DND-41 (cell line): ENCODE results near the gene DSC1.

ENCODE experiments used
- ATAC-seq: fragments of 200-7000 bp; cut with Tn5 transposase; 3 replicates; pipeline ENCODE4 v1.9.1; 2021; ENCODE audit warnings: low read depth; ENCODE audit not compliant: insufficient read depth
- DNase-seq: peaks from one replicate; pipeline ENCODE4 v3.0.0-alpha.2; 2020
- H2AFZ ChIP-seq: 2 replicates; pipeline ENCODE4 v1.6.0; 2012; ENCODE audit warnings: low read depth, low read length
- H3K27ac ChIP-seq: 2 replicates; pipeline ENCODE4 v1.5.1; 2012; ENCODE audit warnings: low read length, inconsistent platforms
- H3K27me3 ChIP-seq: fragments of 200-600 bp; sonication (generic); 2 replicates; pipeline ENCODE4 v1.6.0; 2012; ENCODE audit warnings: low read length, mild to moderate bottlenecking, inconsistent platforms; ENCODE audit not compliant: insufficient read depth, poor library complexity
- H3K36me3 ChIP-seq: 2 replicates; pipeline ENCODE4 v1.5.1; 2012; ENCODE audit warnings: low read length, inconsistent platforms; ENCODE audit not compliant: insufficient read depth
- H3K4me1 ChIP-seq: 2 replicates; pipeline ENCODE4 v1.5.1; 2012; ENCODE audit warnings: mild to moderate bottlenecking, low read length; ENCODE audit not compliant: insufficient read depth
- H3K4me2 ChIP-seq: 2 replicates; pipeline ENCODE4 v1.6.0; 2012; ENCODE audit warnings: mild to moderate bottlenecking, moderate library complexity, low read length, inconsistent platforms; ENCODE audit not compliant: insufficient read depth
- H3K4me3 ChIP-seq, 2 experiments: fragments of 200-600 bp in 1 of 2; shearing (Covaris generic) in 1 of 2; 2 replicates each; pipeline ENCODE4 v1.5.1; 2012 to 2016; ENCODE audit warnings: inconsistent platforms in 2 of 2, low read length in 2 of 2, mild to moderate bottlenecking in 2 of 2, low read depth in 1 of 2, moderate library complexity in 1 of 2
- H3K79me2 ChIP-seq: 2 replicates; pipeline ENCODE4 v1.6.0; 2012; ENCODE audit warnings: low read length, inconsistent platforms; ENCODE audit not compliant: insufficient read depth
- H3K9ac ChIP-seq: 2 replicates; pipeline ENCODE4 v1.6.0; 2012; ENCODE audit warnings: low read depth, mild to moderate bottlenecking, inconsistent platforms, low read length, moderate library complexity
- H3K9me3 ChIP-seq: 2 replicates; pipeline ENCODE4 v1.5.1; 2012; ENCODE audit warnings: low read length, moderate library complexity, mild to moderate bottlenecking, inconsistent platforms; ENCODE audit not compliant: insufficient read depth, severe bottlenecking
- H4K20me1 ChIP-seq: 2 replicates; pipeline ENCODE4 v1.6.0; 2012; ENCODE audit warnings: low read length; ENCODE audit not compliant: insufficient read depth
- EZH2 ChIP-seq: IDR thresholded peaks from 3 replicates; pipeline ENCODE4 v1.6.1; 2012; ENCODE audit warnings: borderline replicate concordance, low read depth, mild to moderate bottlenecking, moderate library complexity, low read length, inconsistent platforms; ENCODE audit not compliant: severe bottlenecking
- TF ChIP-seq, protein P1 (sequence below): IDR thresholded peaks from 2 replicates; pipeline ENCODE4 v1.5.1; 2012; ENCODE audit warnings: borderline replicate concordance, low read length, moderate library complexity, mild to moderate bottlenecking; ENCODE audit not compliant: poor library complexity, severe bottlenecking; ENCODE audit errors: extremely low read depth

The DSC1 gene

DNA sequence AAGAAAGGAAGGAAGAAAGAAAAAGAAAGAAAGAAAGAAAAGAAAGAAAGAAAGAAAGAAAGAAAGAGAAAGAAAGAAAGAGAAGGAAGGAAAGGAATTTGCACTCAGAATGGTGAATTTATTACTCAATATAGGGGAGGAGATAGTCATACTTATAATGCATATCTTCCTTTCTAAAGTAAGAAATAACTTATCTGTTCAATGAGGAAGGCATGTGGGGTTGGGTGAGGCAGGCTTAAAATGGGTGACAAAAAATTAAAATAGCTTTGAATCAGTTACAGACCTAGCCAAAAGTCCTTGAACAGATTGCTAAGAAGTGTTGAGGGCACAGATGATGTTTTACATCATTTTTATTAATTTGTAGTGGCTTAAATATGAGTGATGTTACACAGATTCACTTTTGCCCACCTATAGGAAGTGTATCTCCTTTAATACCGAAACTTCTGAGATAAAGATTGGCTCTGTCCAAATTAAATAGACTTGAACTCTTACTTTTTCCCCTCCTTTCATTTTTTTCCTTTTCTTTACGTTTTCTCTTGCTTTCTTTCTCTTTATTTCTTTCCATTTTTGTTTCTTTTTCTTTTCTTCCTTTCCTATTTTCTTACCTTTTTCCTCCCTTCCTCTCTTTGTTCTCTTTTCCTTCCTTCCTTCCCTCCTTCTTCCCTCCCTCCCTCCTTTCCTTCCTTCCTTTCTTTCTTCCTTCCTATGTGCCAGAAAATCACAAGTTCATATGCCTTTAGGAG is 45.6 kb downstream of the DSC1 start:
- no peak overlapping the region for H3K4me2 ChIP-seq
- no peaks in the 10 kb centered on the region for H3K4me1 ChIP-seq
- H3K27ac ChIP-seq, result no peak overlapping the region
- DNase-seq (no peak), ATAC-seq (no peak)
- no peaks in the 10 kb centered on the region for H3K27me3 ChIP-seq
- no peaks in the 10 kb centered on the region for H4K20me1 ChIP-seq
- no peak overlapping the region for H3K9ac ChIP-seq
- no peaks in the 10 kb centered on the region for H3K9me3 ChIP-seq
- no peaks in the 10 kb centered on the region for H3K36me3 ChIP-seq
- H3K79me2 ChIP-seq, result no peaks in the 10 kb centered on the region
- H2AFZ ChIP-seq, result no peak overlapping the region
- no peak for TF ChIP-seq EZH2
- TF ChIP-seq, protein P1, sequence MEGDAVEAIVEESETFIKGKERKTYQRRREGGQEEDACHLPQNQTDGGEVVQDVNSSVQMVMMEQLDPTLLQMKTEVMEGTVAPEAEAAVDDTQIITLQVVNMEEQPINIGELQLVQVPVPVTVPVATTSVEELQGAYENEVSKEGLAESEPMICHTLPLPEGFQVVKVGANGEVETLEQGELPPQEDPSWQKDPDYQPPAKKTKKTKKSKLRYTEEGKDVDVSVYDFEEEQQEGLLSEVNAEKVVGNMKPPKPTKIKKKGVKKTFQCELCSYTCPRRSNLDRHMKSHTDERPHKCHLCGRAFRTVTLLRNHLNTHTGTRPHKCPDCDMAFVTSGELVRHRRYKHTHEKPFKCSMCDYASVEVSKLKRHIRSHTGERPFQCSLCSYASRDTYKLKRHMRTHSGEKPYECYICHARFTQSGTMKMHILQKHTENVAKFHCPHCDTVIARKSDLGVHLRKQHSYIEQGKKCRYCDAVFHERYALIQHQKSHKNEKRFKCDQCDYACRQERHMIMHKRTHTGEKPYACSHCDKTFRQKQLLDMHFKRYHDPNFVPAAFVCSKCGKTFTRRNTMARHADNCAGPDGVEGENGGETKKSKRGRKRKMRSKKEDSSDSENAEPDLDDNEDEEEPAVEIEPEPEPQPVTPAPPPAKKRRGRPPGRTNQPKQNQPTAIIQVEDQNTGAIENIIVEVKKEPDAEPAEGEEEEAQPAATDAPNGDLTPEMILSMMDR, result no peak
- no peak overlapping the region for H3K4me3 ChIP-seq

DNA sequence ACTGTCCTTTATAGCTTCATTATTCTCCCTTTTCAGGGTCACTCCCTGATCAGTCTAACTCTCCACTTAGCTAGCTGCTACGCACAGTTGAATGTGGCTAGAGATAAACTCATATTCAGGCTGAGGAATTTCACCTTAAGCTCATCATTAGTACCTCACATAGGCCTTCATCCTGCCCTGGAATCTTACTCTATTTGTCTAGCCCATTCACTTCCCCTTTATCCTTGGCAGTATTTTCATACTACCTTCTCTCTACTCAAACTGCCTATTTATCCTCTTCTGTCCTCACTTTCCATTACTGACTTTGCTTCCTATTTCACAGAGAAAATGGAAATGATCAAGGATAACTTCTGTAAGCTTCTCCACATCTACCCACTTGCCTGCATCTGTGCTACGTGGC is 49.9 kb downstream of the DSC1 start:
- Histone ChIP-seq H3K9ac (no peak overlapping the region), H4K20me1 (no peaks in the 10 kb centered on the region), H3K36me3 (no peaks in the 10 kb centered on the region), H3K9me3 (no peaks in the 10 kb centered on the region), H3K4me2 (no peak overlapping the region), H3K27me3 (no peaks in the 10 kb centered on the region), H3K4me1 (no peaks in the 10 kb centered on the region), H2AFZ (no peak overlapping the region), H3K79me2 (no peaks in the 10 kb centered on the region), H3K27ac (no peak overlapping the region), H3K4me3 (no peak overlapping the region)
- no peak for DNase-seq
- TF ChIP-seq EZH2, result no peak
- TF ChIP-seq, protein P1, result no peak
- no peak for ATAC-seq

DNA sequence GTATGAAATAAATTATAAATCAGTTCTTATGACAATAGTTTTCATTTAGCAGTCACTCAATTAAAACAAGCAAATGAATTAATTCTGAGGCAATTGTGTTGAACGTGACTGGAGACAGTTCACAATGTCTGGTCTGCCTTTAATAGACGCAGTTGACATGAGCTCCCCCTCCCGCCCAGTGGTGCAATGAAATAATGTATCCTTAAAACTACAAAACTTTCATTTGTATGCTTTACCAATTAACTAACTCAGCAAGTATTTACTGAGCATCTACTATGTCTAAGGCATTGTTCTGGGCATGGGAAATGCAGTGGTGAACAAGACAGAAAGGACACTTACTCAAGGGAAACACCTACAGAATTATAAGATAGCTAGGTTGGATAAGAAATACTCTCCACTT is 56.9 kb downstream of the DSC1 start:
- no peaks in the 10 kb centered on the region for H3K79me2 ChIP-seq
- ATAC-seq (no peak), DNase-seq (no peak)
- H3K9ac ChIP-seq, result no peak overlapping the region
- H2AFZ ChIP-seq, result no peak overlapping the region
- TF ChIP-seq, protein P1, result no peak
- TF ChIP-seq EZH2, result no peak
- H3K36me3 ChIP-seq, result no peaks in the 10 kb centered on the region
- no peaks in the 10 kb centered on the region for H4K20me1 ChIP-seq
- H3K4me1 ChIP-seq, result no peaks in the 10 kb centered on the region
- no peaks in the 10 kb centered on the region for H3K9me3 ChIP-seq
- H3K4me3 ChIP-seq, result no peak overlapping the region
- no peaks in the 10 kb centered on the region for H3K27me3 ChIP-seq
- no peak overlapping the region for H3K27ac ChIP-seq
- H3K4me2 ChIP-seq, result no peak overlapping the region
